HG02943 (cell line): ENCODE measurements around the gene ZFP14.
"Not testable (repeated sequence)": the region's sequence is repeated elsewhere in the genome, so short reads cannot be mapped to it uniquely, and the experiment has no call there.

Experiments
- ATAC-seq: cut with Tn5 transposase; IDR thresholded peaks from one replicate; pipeline ENCODE4 v1.9.1; 2021; ENCODE audit warnings: mild to moderate bottlenecking, low read depth, moderate library complexity; ENCODE audit not compliant: unreplicated experiment

ZFP14 gene

GRCh38 chr19:36331353-36332228, 47.4 kb downstream of the ZFP14 start:
- no peak for ATAC-seq

- no peak for ATAC-seq
Observed at GRCh38 chr19:36330216-36330615, 48.8 kb downstream of the ZFP14 start.

GRCh38 chr19:36329534-36329933, 49.5 kb downstream of the ZFP14 start:
- ATAC-seq = not testable (repeated sequence)

GRCh38 chr19:36326649-36327048, 52.4 kb downstream of the ZFP14 start:
- not testable (repeated sequence) for ATAC-seq

GRCh38 chr19:36315164-36315563, 63.8 kb downstream of the ZFP14 start:
- ATAC-seq = not testable (repeated sequence)

- ATAC-seq = not testable (repeated sequence)
Observed at GRCh38 chr19:36314053-36314452, 64.9 kb downstream of the ZFP14 start.

- ATAC-seq = not testable (repeated sequence)
Observed at GRCh38 chr19:36311098-36311760, 67.8 kb downstream of the ZFP14 start.

- ATAC-seq = not testable (repeated sequence)
Observed at GRCh38 chr19:36310416-36310990, 68.5 kb downstream of the ZFP14 start.

GRCh38 chr19:36309759-36310158, 69.2 kb downstream of the ZFP14 start:
- not testable (repeated sequence) for ATAC-seq

GRCh38 chr19:36309309-36309708, 69.7 kb downstream of the ZFP14 start:
- ATAC-seq = not testable (repeated sequence)

GRCh38 chr19:36292317-36292716, 86.7 kb downstream of the ZFP14 start:
- ATAC-seq = not testable (repeated sequence)
